Ishikawa (cell line): ENCODE data around the gene DIP2C.

Source experiments
- CEBPB ChIP-seq: IDR thresholded peaks from 2 replicates; pipeline ENCODE4 v1.6.1; 2012
- EP300 ChIP-seq: IDR thresholded peaks from 2 replicates; pipeline ENCODE4 v1.6.1; 2012; ENCODE audit warnings: borderline replicate concordance
- FOXM1 ChIP-seq: IDR thresholded peaks from 2 replicates; pipeline ENCODE4 v1.6.1; 2012; ENCODE audit warnings: low read depth, borderline replicate concordance
- REST ChIP-seq: IDR thresholded peaks from 2 replicates; pipeline ENCODE4 v1.6.1; 2012; ENCODE audit warnings: low read depth, mild to moderate bottlenecking
- TAF1 ChIP-seq: IDR thresholded peaks from 2 replicates; pipeline ENCODE4 v1.6.1; 2012; ENCODE audit warnings: low read depth, mild to moderate bottlenecking
- TCF12 ChIP-seq: IDR thresholded peaks from 2 replicates; pipeline ENCODE4 v1.6.1; 2012; ENCODE audit warnings: low read depth
- TEAD4 ChIP-seq: IDR thresholded peaks from 2 replicates; pipeline ENCODE4 v1.6.1; 2012
- YY1 ChIP-seq: IDR thresholded peaks from 2 replicates; pipeline ENCODE4 v1.6.1; 2012; ENCODE audit warnings: low read depth

GRCh38 chr10:239109-239508 lies 450.4 kb downstream of the DIP2C start:
- TF ChIP-seq FOXM1 (no peak), TEAD4 (no peak), CEBPB (no peak), EP300 (no peak), TAF1 (no peak), YY1 (no peak), REST (no peak), TCF12 (no peak)
